HL-60 (cell line): ENCODE data around the gene C11orf98.
"Not testable (repeated sequence)": the region's sequence is repeated elsewhere in the genome, so short reads cannot be mapped to it uniquely, and the experiment has no call there.

Experiments
- DNase-seq, 2 experiments: peaks; one replicate each; pipeline ENCODE4 v3.0.0-alpha.2; 2010 to 2020; ENCODE audit warnings: low read depth in 1 of 2, low spot score in 1 of 2
- H3K27ac ChIP-seq: fragments of 250-450 bp; sonication (Bioruptor Pico); replicated peaks from 2 replicates; pipeline ENCODE4 v1.5.1; 2020; ENCODE audit warnings: mild to moderate bottlenecking, moderate library complexity
- H3K27me3 ChIP-seq: fragments of 250-450 bp; sonication (Bioruptor Pico); 2 replicates; pipeline ENCODE4 v1.5.1; 2021; ENCODE audit warnings: mild to moderate bottlenecking, moderate library complexity; ENCODE audit not compliant: insufficient read depth, poor library complexity, severe bottlenecking
- H3K4me3 ChIP-seq: replicated peaks from 2 replicates; pipeline ENCODE4 v1.5.1; 2011; ENCODE audit warnings: mild to moderate bottlenecking, control low read depth, low read length; ENCODE audit not compliant: insufficient read depth
- GABPA ChIP-seq: IDR thresholded peaks from 2 replicates; pipeline ENCODE4 v1.6.1; 2012; ENCODE audit warnings: low read depth
- POLR2AphosphoS5 ChIP-seq: IDR thresholded peaks from 2 replicates; pipeline ENCODE4 v1.6.1; 2012; ENCODE audit warnings: low read depth
- SPI1 ChIP-seq: IDR thresholded peaks from 2 replicates; pipeline ENCODE4 v1.6.1; 2012; ENCODE audit warnings: low read depth, mild to moderate bottlenecking, borderline replicate concordance
- TF ChIP-seq, protein P1 (sequence below): IDR thresholded peaks from one replicate; pipeline ENCODE4 v1.5.1; 2011; ENCODE audit warnings: low read length, control low read depth, inconsistent platforms; ENCODE audit not compliant: insufficient read depth
- TF ChIP-seq, protein P2 (sequence below): IDR thresholded peaks from 2 replicates; pipeline ENCODE4 v1.6.1; 2012; ENCODE audit warnings: low read depth; ENCODE audit not compliant: insufficient replicate concordance

Gene C11orf98

DNA sequence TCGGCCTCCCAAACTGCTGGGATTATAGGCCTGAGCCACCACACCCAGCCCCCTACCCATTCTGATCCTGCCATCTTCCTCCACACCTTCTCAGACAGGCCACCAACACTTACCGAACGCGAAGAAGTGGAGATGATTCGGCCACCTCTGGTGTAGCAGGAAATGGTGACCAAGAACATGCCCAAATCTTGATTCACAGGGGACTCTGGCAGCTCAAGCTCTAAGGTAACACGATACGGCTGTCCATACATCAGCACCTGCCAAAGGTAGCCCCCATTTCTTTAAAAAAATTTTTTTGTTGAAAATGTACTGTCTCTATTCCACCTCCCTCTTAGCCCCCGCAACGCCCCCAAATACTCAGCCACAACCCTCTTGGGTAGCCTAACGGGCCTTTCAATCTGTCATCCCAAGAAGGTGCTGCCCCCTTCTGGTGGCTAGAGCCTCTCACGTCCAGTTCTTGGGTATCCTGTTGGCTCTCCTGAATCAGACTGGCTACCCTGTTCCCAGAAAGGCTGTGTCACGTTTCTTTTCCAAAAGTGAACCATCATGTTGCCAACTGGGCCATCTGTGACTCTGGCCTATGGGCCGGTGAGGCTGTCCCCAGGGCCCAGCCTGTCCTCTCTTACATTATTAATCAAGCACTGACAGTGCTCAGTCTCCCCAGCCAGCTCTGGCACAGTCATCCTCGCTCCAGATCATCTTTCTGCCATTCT lies 29.6 kb upstream of the C11orf98 start:
- H3K4me3 ChIP-seq, result no peak overlapping the region
- H3K27ac ChIP-seq, result no peak overlapping the region
- TF ChIP-seq POLR2AphosphoS5, result no peak
- TF ChIP-seq, protein P1, sequence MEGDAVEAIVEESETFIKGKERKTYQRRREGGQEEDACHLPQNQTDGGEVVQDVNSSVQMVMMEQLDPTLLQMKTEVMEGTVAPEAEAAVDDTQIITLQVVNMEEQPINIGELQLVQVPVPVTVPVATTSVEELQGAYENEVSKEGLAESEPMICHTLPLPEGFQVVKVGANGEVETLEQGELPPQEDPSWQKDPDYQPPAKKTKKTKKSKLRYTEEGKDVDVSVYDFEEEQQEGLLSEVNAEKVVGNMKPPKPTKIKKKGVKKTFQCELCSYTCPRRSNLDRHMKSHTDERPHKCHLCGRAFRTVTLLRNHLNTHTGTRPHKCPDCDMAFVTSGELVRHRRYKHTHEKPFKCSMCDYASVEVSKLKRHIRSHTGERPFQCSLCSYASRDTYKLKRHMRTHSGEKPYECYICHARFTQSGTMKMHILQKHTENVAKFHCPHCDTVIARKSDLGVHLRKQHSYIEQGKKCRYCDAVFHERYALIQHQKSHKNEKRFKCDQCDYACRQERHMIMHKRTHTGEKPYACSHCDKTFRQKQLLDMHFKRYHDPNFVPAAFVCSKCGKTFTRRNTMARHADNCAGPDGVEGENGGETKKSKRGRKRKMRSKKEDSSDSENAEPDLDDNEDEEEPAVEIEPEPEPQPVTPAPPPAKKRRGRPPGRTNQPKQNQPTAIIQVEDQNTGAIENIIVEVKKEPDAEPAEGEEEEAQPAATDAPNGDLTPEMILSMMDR, result peak; percentile 78
- no peaks in the 10 kb centered on the region for H3K27me3 ChIP-seq
- peak in 1 of 2 experiments; percentile 77 for DNase-seq

DNA sequence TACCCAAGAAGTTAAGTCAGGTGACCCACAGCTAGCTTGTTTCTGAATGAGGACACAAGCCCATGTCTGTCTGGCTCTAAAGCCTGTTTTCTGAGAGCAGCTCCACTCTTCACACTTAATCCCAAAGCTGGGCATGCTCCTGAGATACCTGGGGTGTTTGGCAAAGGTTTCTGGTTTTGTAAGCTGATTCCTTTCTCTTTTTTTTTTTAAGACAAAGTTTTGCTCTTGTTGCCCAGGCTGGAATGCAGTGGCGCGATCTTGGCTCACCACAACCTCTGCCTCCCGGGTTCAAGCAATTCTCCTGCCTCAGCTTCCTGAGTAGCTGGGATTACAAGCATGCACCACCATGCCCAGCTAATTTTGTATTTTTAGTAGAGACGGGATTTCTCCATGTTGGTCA lies 28.6 kb upstream of the C11orf98 start:
- not testable (repeated sequence) for H3K4me3 ChIP-seq, H3K27me3 ChIP-seq, H3K27ac ChIP-seq, DNase-seq

DNA sequence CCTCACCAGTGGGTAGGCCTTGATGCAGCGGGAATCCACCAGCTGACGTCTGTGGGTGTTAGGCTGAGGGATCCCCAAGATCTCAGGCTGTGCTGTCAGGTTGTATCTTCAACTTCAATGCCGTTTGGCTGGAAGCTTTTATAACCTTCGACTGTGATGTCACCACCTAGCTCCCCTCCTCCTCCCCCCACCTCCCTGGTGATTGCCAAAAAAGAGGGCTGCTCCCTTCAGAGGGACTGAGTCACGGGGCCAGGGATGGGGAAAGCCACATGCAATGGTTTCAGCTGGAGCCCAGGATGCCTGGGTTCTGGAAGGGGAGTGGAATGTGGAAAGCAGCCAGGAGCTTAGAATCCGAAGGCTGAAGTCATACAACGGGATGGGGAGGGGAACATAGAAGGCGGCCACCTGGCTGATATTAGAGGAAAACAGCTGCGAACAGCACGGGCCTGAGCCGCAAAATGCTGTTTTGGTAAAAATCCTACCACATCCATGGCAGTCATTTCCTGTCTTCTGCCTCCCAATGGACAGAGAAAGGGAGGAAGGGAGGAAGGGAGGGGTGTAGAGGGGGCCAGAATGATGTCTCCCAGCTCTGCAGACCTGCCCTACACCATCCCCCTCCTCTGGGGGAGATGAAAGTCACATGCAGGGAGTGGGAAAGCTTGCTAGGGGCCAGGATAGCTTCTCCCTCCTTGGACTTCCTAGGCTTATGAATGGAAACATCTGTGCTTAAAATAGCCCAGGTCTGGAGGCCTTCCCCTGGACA lies 24.6 kb upstream of the C11orf98 start, which contains the start of gene LRRN4CL:
Gene LRRN4CL, minus strand, starts transcription at position 110 of the 763 bp plus-strand sequence. CDS start 1,022 bp downstream, outside the sequence.
- Histone ChIP-seq H3K27ac (no peak within 1 kb of the TSS), H3K27me3 (no peaks in the 10 kb centered on the region), H3K4me3 (no peak within 1 kb of the TSS)
- DNase-seq, result no peak
- TF ChIP-seq, protein P2, sequence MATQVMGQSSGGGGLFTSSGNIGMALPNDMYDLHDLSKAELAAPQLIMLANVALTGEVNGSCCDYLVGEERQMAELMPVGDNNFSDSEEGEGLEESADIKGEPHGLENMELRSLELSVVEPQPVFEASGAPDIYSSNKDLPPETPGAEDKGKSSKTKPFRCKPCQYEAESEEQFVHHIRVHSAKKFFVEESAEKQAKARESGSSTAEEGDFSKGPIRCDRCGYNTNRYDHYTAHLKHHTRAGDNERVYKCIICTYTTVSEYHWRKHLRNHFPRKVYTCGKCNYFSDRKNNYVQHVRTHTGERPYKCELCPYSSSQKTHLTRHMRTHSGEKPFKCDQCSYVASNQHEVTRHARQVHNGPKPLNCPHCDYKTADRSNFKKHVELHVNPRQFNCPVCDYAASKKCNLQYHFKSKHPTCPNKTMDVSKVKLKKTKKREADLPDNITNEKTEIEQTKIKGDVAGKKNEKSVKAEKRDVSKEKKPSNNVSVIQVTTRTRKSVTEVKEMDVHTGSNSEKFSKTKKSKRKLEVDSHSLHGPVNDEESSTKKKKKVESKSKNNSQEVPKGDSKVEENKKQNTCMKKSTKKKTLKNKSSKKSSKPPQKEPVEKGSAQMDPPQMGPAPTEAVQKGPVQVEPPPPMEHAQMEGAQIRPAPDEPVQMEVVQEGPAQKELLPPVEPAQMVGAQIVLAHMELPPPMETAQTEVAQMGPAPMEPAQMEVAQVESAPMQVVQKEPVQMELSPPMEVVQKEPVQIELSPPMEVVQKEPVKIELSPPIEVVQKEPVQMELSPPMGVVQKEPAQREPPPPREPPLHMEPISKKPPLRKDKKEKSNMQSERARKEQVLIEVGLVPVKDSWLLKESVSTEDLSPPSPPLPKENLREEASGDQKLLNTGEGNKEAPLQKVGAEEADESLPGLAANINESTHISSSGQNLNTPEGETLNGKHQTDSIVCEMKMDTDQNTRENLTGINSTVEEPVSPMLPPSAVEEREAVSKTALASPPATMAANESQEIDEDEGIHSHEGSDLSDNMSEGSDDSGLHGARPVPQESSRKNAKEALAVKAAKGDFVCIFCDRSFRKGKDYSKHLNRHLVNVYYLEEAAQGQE, result no peak
- TF ChIP-seq GABPA (no peak), POLR2AphosphoS5 (no peak), SPI1 (no peak)
- TF ChIP-seq, protein P1, result no peak

DNA sequence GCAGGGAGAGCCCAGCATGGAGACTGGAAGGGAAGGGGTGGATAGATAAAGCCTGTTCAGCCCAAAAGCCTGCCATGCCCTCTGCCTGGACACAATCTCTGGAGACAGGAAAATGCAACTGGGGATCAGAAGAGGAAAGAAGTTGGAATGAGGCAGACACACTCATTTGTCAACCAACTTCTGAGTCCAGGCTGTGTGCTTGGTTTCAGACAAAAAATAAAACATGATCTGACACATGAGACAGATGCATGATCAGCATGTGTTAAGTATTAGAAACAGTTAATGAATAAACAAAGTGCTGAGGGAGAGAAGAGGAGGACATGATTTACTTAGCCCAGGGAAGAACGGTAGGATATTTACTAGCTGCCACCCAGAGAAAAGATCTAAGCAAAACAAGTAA lies 23.5 kb upstream of the C11orf98 start:
- Histone ChIP-seq H3K27ac (no peak overlapping the region), H3K27me3 (no peaks in the 10 kb centered on the region), H3K4me3 (no peak overlapping the region)
- DNase-seq, result no peak
- TF ChIP-seq, protein P2, result no peak
- TF ChIP-seq GABPA (no peak), SPI1 (no peak), POLR2AphosphoS5 (no peak)
- TF ChIP-seq, protein P1, result no peak
